ENCODE data around the gene PHF14. TPM values are rescaled to one million over a fixed set of nuclear protein-coding genes. Genes with fewer than 3 reads are reported as not detected.

Gene PHF14
- total RNA-seq, 1 donor from 2014 or later = 23.1 TPM

DNA sequence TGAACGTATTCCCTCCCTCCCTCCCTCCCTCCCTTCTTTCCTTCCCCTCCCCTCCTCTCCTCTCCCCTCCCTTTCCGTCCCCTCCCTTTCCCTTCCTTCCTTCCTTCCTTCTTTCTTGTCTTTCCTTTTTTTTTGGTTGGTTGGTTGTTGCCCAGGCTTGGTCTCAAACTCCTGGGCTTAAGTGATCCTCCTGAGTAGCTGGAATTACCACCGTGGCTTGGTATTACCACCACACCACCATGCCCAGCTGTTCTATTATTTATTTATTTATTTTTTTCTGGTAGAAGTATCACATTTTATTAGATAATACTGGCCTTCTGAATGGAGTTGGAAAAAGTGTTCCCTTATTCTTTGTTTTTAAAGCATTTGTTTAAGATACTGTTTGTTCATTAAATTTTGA lies 95.9 kb downstream of the PHF14 start:
- Mint-ChIP-seq H3K27me3 (ENCODE audit: low read depth) (no peaks in the 10 kb centered on the region), H3K27ac (ENCODE audit: unreplicated experiment) (no peak overlapping the region), H3K4me3 (ENCODE audit: unreplicated experiment) (no peak overlapping the region), H3K4me1 (ENCODE audit: low read depth) (no peaks in the 10 kb centered on the region), H3K9me3 (ENCODE audit: low read depth) (no peaks in the 10 kb centered on the region), H3K36me3 (ENCODE audit: low read depth) (peaks cover 8% of the 10 kb centered on the region)
- no peak for DNase-seq (ENCODE audit: low spot score)
- no peak for TF ChIP-seq CTCF (IDR thresholded peaks at IDR 0.05)

DNA sequence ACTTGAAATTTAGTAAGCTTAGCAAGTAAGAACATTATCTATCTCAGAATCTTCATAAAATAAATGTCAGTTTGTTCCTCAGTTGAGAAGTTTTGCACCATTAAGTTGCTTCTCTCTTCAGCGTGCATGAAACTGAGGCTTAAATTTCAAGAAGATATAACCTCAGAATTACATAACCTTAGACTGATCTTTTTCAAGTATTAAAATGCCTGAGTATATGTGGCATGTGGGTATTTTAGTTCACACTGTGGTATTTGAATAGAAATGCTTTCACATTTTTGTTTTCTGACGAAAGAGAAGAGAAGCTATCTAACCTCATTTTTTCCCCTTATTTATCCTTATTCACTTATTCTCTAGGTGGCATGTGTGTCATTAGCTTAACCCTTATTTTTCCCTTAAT lies 104.1 kb downstream of the PHF14 start:
- peaks cover 14% of the 10 kb centered on the region for H3K4me1 Mint-ChIP-seq (ENCODE audit: low read depth)
- DNase-seq (ENCODE audit: low spot score) = no peak

GRCh38 chr7:11078247-11078834 lies 104.7 kb downstream of the PHF14 start:
- Mint-ChIP-seq H3K36me3 (ENCODE audit: low read depth) (peaks cover 13% of the 10 kb centered on the region), H3K9me3 (ENCODE audit: low read depth) (peaks cover 9% of the 10 kb centered on the region), H3K27ac (ENCODE audit: unreplicated experiment) (peak overlapping the region; percentile 2), H3K4me3 (ENCODE audit: unreplicated experiment) (no peak overlapping the region), H3K27me3 (ENCODE audit: low read depth) (no peaks in the 10 kb centered on the region), H3K4me1 (ENCODE audit: low read depth) (peaks cover 17% of the 10 kb centered on the region)
- no peak for TF ChIP-seq CTCF (IDR thresholded peaks at IDR 0.05)
- no peak for DNase-seq (ENCODE audit: low spot score)

More for the DNA sequence above, 104.1 kb downstream of the PHF14 start:
- H3K36me3 Mint-ChIP-seq (ENCODE audit: low read depth) = peaks cover 9% of the 10 kb centered on the region
- H3K9me3 Mint-ChIP-seq (ENCODE audit: low read depth) = peaks cover 5% of the 10 kb centered on the region
- no peak overlapping the region for H3K4me3 Mint-ChIP-seq (ENCODE audit: unreplicated experiment)
- peak overlapping the region; percentile 12 for H3K27ac Mint-ChIP-seq (ENCODE audit: unreplicated experiment)
- TF ChIP-seq CTCF (IDR thresholded peaks at IDR 0.05) = no peak
- H3K27me3 Mint-ChIP-seq (ENCODE audit: low read depth) = no peaks in the 10 kb centered on the region

- H3K4me3 Mint-ChIP-seq (ENCODE audit: unreplicated experiment) = no peak overlapping the region
- no peak for DNase-seq (ENCODE audit: low spot score)
- no peak for TF ChIP-seq CTCF (IDR thresholded peaks at IDR 0.05)
- peaks cover 17% of the 10 kb centered on the region for H3K4me1 Mint-ChIP-seq (ENCODE audit: low read depth)
- peaks cover 9% of the 10 kb centered on the region for H3K9me3 Mint-ChIP-seq (ENCODE audit: low read depth)
- H3K36me3 Mint-ChIP-seq (ENCODE audit: low read depth) = peaks cover 10% of the 10 kb centered on the region
- no peaks in the 10 kb centered on the region for H3K27me3 Mint-ChIP-seq (ENCODE audit: low read depth)
- no peak overlapping the region for H3K27ac Mint-ChIP-seq (ENCODE audit: unreplicated experiment)
Observed at GRCh38 chr7:11079907-11080306, 106.2 kb downstream of the PHF14 start.

GRCh38 chr7:11082121-11082520 lies 108.4 kb downstream of the PHF14 start:
- Mint-ChIP-seq H3K36me3 (ENCODE audit: low read depth) (peaks cover 10% of the 10 kb centered on the region), H3K9me3 (ENCODE audit: low read depth) (peaks cover 9% of the 10 kb centered on the region), H3K27me3 (ENCODE audit: low read depth) (no peaks in the 10 kb centered on the region), H3K27ac (ENCODE audit: unreplicated experiment) (no peak overlapping the region), H3K4me1 (ENCODE audit: low read depth) (peaks cover 17% of the 10 kb centered on the region), H3K4me3 (ENCODE audit: unreplicated experiment) (no peak overlapping the region)
- DNase-seq (ENCODE audit: low spot score) = no peak
- no peak for TF ChIP-seq CTCF (IDR thresholded peaks at IDR 0.05)
